WTC11 (cell line): ENCODE results near the gene PARVB.

ENCODE experiments used
- IRF2 ChIP-seq: sonication (generic); formaldehyde crosslinking; IDR thresholded peaks from 2 replicates; pipeline ENCODE4 v1.8.0; 2022; ENCODE audit warnings: low read depth, missing genetic modification reagents, borderline replicate concordance
- PRRX2 ChIP-seq: fragments of 250-450 bp; sonication (Bioruptor Pico); IDR thresholded peaks from 2 replicates; pipeline ENCODE4 v1.8.0; 2021; ENCODE audit warnings: mild to moderate bottlenecking
- TF ChIP-seq, protein P1 (sequence below): fragments of 200-600 bp; IDR thresholded peaks from 2 replicates; pipeline ENCODE4 v1.8.0; 2022; ENCODE audit warnings: antibody characterized with exemption
- TF ChIP-seq, protein P2 (sequence below): sonication (generic); formaldehyde crosslinking; IDR thresholded peaks from 2 replicates; pipeline ENCODE4 v1.8.0; 2022; ENCODE audit warnings: mild to moderate bottlenecking, missing genetic modification reagents

DNA sequence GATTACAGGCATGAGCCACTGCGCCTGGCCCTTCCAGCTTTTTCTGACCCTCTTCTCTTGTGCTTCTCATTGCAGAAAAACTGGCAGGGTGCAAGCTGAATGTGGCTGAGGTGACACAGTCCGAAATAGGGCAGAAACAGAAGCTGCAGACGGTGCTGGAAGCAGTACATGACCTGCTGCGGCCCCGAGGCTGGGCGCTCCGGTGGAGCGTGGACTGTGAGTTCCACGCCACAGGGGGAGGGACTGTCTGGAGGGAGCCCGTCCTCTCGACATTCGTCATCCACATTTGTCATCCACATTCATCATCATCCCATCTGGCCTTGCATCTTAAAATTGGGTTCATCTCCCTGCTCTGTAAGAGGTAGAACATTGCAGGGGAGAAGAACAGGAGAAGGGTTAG, 107.3 kb downstream of the PARVB start:
- TF ChIP-seq, protein P1, sequence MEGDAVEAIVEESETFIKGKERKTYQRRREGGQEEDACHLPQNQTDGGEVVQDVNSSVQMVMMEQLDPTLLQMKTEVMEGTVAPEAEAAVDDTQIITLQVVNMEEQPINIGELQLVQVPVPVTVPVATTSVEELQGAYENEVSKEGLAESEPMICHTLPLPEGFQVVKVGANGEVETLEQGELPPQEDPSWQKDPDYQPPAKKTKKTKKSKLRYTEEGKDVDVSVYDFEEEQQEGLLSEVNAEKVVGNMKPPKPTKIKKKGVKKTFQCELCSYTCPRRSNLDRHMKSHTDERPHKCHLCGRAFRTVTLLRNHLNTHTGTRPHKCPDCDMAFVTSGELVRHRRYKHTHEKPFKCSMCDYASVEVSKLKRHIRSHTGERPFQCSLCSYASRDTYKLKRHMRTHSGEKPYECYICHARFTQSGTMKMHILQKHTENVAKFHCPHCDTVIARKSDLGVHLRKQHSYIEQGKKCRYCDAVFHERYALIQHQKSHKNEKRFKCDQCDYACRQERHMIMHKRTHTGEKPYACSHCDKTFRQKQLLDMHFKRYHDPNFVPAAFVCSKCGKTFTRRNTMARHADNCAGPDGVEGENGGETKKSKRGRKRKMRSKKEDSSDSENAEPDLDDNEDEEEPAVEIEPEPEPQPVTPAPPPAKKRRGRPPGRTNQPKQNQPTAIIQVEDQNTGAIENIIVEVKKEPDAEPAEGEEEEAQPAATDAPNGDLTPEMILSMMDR, result no peak
- TF ChIP-seq, protein P2, sequence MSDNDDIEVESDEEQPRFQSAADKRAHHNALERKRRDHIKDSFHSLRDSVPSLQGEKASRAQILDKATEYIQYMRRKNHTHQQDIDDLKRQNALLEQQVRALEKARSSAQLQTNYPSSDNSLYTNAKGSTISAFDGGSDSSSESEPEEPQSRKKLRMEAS (CRISPR knock-in tag), result no peak
- TF ChIP-seq PRRX2 (CRISPR knock-in tag) (no peak), IRF2 (CRISPR knock-in tag) (no peak)
